PFSK-1 (cell line): ENCODE data around the gene CDCA7.

ENCODE experiments used
- FOXP2 ChIP-seq: optimal IDR thresholded peaks from 2 replicates; pipeline ENCODE3; 2011; ENCODE audit warnings: borderline replicate concordance, control low read depth, inconsistent platforms; ENCODE audit not compliant: insufficient read depth; ENCODE audit errors: extremely low read length, extremely low read depth
- POLR2AphosphoS5 ChIP-seq: IDR thresholded peaks from 2 replicates; pipeline ENCODE4 v1.6.1; 2012; ENCODE audit warnings: low read depth, mild to moderate bottlenecking, control low read depth, low read length, moderate library complexity
- REST ChIP-seq, 2 experiments: IDR thresholded peaks; 2 replicates each; pipeline versions ENCODE4 v1.6.1 to v1.8.0; 2011 to 2012; ENCODE audit warnings: low read depth in 2 of 2, low read length in 2 of 2, control low read depth in 1 of 2, inconsistent platforms in 1 of 2, mild to moderate bottlenecking in 1 of 2, moderate library complexity in 1 of 2; ENCODE audit not compliant: insufficient read depth in 1 of 2
- SIN3A ChIP-seq: IDR thresholded peaks from 2 replicates; pipeline ENCODE4 v1.6.1; 2012; ENCODE audit warnings: mild to moderate bottlenecking, low read length, moderate library complexity, borderline replicate concordance; ENCODE audit not compliant: insufficient read depth
- TAF1 ChIP-seq: IDR thresholded peaks from 2 replicates; pipeline ENCODE4 v1.6.1; 2012; ENCODE audit warnings: low read length, control low read depth, borderline replicate concordance; ENCODE audit not compliant: insufficient read depth

The CDCA7 gene

GRCh38 chr2:173357346-173357745 lies 2.7 kb downstream of the CDCA7 start:
- TF ChIP-seq FOXP2 (no peak), POLR2AphosphoS5 (no peak), TAF1 (no peak), SIN3A (no peak), REST (IDR thresholded peaks at IDR 0.05; ENCODE audit: insufficient read depth in 1 of 2, low read depth in 2 of 2, low read length in 2 of 2) (no peak)

GRCh38 chr2:173358616-173359015 lies 3.9 kb downstream of the CDCA7 start:
- TF ChIP-seq TAF1 (no peak), REST (IDR thresholded peaks at IDR 0.05; ENCODE audit: insufficient read depth in 1 of 2, low read depth in 2 of 2, low read length in 2 of 2) (no peak)

GRCh38 chr2:173359231-173359630 lies 4.6 kb downstream of the CDCA7 start:
- TF ChIP-seq TAF1 (no peak), FOXP2 (no peak), SIN3A (no peak), REST (IDR thresholded peaks at IDR 0.05; ENCODE audit: insufficient read depth in 1 of 2, low read depth in 2 of 2, low read length in 2 of 2) (no peak), POLR2AphosphoS5 (no peak)

GRCh38 chr2:173370198-173370597 lies 15.5 kb downstream of the CDCA7 start:
- TF ChIP-seq TAF1 (no peak), POLR2AphosphoS5 (no peak), SIN3A (no peak), REST (IDR thresholded peaks at IDR 0.05; ENCODE audit: insufficient read depth in 1 of 2, low read depth in 2 of 2, low read length in 2 of 2) (no peak), FOXP2 (no peak)

GRCh38 chr2:173371023-173371422 lies 16.4 kb downstream of the CDCA7 start:
- TF ChIP-seq FOXP2 (no peak), REST (IDR thresholded peaks at IDR 0.05; ENCODE audit: insufficient read depth in 1 of 2, low read depth in 2 of 2, low read length in 2 of 2) (no peak)
